Airway epithelial cell (primary cell): ENCODE results near the gene LHFPL4. TPM values are rescaled to one million over a fixed set of nuclear protein-coding genes. Genes with fewer than 3 reads are reported as not detected.

Source experiments
- total RNA-seq: library from RNA; depleted of rRNA; stranded (reverse); fragments of >200 nt; gene quantifications from 2 replicates; pipeline ENCODE4 v1.2.3, GENCODE V29; 2015

LHFPL4 gene
- not detected in 2 replicates for total RNA-seq

DNA sequence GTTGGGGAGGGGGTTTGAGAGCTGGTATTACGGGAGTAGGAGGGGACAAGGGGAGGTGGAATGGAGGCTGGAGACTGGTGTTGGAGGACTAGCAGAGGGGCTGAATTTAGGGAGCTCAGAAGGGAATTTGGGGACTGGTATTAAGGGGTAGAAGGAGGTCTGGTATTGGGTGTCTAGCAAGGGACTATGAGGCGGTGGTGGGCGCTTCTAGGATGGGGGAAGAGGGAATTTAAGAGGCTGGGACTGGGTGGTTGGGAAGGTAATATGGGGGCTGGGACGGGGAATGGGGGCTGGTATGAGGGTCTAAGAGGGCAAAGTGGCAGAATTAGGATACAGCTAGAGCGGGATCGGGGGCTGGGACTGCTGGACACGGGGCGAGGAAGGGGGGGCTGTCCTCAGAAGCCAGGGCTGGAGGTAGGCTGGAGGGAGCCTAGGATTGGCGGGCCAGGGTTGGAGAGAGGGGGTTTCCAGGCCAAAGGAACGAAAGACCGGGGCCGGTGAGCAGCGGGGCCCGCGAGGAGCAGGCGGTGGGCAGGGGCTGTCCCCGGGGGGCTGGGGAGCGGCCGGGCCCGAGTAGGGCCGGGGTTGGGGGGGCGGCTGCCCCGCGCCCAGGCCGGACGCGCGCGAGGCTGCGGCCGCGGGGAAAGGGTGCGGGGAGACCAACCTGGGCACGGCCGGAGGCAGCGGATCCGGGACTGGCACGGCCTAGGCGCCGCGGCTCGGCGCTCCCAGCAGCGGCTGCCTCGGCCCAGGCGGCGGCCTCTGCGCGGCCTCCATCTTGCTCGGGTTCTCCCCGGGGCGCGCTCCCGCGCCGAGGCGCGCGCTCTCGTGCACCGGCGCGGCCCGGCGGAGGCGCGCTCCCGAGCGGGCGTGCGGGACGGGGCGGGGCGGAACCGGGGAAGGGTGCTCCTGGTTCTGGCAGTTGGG lies at the start of gene LHFPL4:
Gene LHFPL4 (minus strand): TSS at position 802 of the 927 bp plus-strand sequence. CDS start 1,143 bp downstream, outside the sequence.

Other genes with a start within 250 kb of the LHFPL4 start
- gene THUMPD3, start 190.8 kb downstream of the LHFPL4 start, total RNA-seq = 24.2 and 31.7 TPM in 2 replicates
- 49.1 and 66.0 TPM in 2 replicates for gene SETD5, start 156.2 kb downstream of the LHFPL4 start, total RNA-seq
- gene MTMR14, start 95.7 kb upstream of the LHFPL4 start, total RNA-seq = 19.6 and 21.4 TPM in 2 replicates
- not detected in 2 replicates for gene CPNE9, start 150.0 kb upstream of the LHFPL4 start, total RNA-seq
- 8.1 and 13.1 TPM in 2 replicates for gene BRPF1, start 177.9 kb upstream of the LHFPL4 start, total RNA-seq
- gene OGG1, start 196.1 kb upstream of the LHFPL4 start, total RNA-seq = 16.2 and 17.4 TPM in 2 replicates
- 9.5 and 11.7 TPM in 2 replicates for gene CAMK1, start 216.1 kb upstream of the LHFPL4 start, total RNA-seq
- gene TADA3, start 238.7 kb upstream of the LHFPL4 start, total RNA-seq = 55.0 and 65.0 TPM in 2 replicates
- 164 and 206 TPM in 2 replicates for gene ARPC4, start 239.3 kb upstream of the LHFPL4 start, total RNA-seq